Testis (tissue), 3 donors: ENCODE results near the gene RPL12. TPM values are rescaled to one million over a fixed set of nuclear protein-coding genes. Genes with fewer than 3 reads are reported as not detected.

ENCODE experiments used
- DNase-seq: peaks from one replicate; pipeline ENCODE4 v3.0.0-alpha.2; 2019
- H3K27ac ChIP-seq, 2 donors: fragments of 200-600 bp; sonication (generic); one replicate each; pipeline ENCODE4 v1.5.1; 2019
- H3K27me3 ChIP-seq: fragments of 200-600 bp; sonication (generic); one replicate; pipeline ENCODE4 v1.5.1; 2019
- H3K36me3 ChIP-seq: fragments of 200-600 bp; sonication (generic); one replicate; pipeline ENCODE4 v1.5.1; 2017; ENCODE audit warnings: low read depth; ENCODE audit errors: missing control alignments
- H3K4me1 ChIP-seq: fragments of 200-600 bp; sonication (generic); one replicate; pipeline ENCODE4 v1.5.1; 2019
- H3K4me3 ChIP-seq, 2 donors: fragments of 200-600 bp; sonication (generic); one replicate each; pipeline ENCODE4 v1.5.1; 2017 to 2019
- H3K9me3 ChIP-seq: fragments of 200-600 bp; sonication (generic); one replicate; pipeline ENCODE4 v1.5.1; 2017
- POLR2A ChIP-seq: fragments of 450-650 bp; IDR thresholded peaks from one replicate; pipeline ENCODE4 v1.6.1; 2017; ENCODE audit warnings: antibody characterized with exemption, mild to moderate bottlenecking, moderate library complexity
- whole genome bisulfite sequencing, 2 donors: methylation state at CpG; one replicate each; pipeline ENCODE4 v1.1.5; 2018; 5-methylcytosine and 5-hydroxymethylcytosine counted together
- intact Hi-C: fragments of 100-400 bp; cut with DNase I; formaldehyde crosslinking; loops from one replicate; pipeline ENCODE4 v1.15.1; 2023; ENCODE audit warnings: low total_unique reads
- polyA plus RNA-seq: library from polyadenylated mRNA; stranded (reverse); fragments of 350-450 nt; fragmentation: Illumina TruSeq; extraction: RNeasy Lipid Tissue Mini Kit (QIAGEN cat#74804); gene quantifications from one replicate; pipeline ENCODE4 v1.2.3, GENCODE V29; 2014; ENCODE audit warnings: low read depth, low replicate concordance; ENCODE audit not compliant: insufficient read depth
- total RNA-seq, 2 donors: library from RNA; depleted of rRNA; stranded (reverse); fragments of >200 nt; gene quantifications; one replicate each; pipeline ENCODE4 v1.2.3, GENCODE V29; 2016
- TF ChIP-seq, protein P1 (sequence below), 3 experiments: fragments of 450-650 bp in 2 of 3; fragments of 200-600 bp in 1 of 3; sonication (generic) in 1 of 3; IDR thresholded peaks; one replicate each; pipeline ENCODE4 v1.5.1; 2016 to 2019; ENCODE audit warnings: antibody characterized with exemption in 3 of 3, mild to moderate bottlenecking in 2 of 3, moderate library complexity in 1 of 3

Gene RPL12
- total and polyA plus RNA-seq, 3 donors from 2014 or later, result 499 to 1,237 (median 950) TPM

DNA sequence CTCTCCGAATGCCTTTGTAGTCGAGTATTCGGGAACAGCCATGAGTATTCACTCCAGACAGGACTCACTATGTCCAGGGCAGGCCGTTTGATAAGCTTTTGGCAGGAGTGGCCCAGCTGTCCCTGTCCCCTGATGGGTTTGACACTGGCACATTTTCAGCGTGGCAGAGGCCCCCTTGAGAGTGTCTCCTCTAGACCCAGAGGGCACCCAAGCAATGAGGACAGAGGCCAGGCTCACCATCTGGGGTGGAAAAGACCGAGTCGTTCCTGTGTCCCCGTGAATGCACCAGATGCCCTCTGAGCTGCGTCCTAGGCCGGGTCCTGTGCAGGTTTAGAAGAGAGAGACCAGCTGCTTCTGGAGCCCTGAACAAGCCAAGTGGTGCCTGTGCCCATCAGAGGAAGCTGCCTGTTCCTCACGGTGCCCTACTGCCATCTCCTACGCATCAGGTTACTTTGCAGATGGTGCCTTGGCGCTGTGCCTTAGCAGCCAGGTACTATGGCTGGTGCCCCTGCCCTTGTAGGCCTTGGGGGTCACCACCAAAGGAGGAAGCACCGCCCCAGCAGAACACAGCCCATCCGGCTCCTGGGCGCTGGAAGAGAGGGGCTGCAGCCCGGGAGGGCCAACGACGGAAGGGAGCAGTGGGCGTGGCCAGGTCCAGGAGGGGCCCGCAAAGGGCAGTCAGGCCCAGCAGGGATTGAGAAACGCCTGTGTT, 42.5 kb upstream of the RPL12 start:
- intact Hi-C loops, result no loop called here
- Histone ChIP-seq H3K27me3 (no peaks in the 10 kb centered on the region), H3K36me3 (no peaks in the 10 kb centered on the region), H3K4me3 (no peak overlapping the region), H3K27ac (no peak overlapping the region), H3K9me3 (no peaks in the 10 kb centered on the region), H3K4me1 (peaks cover 17% of the 10 kb centered on the region)
- 82 to 85% methylated on average over 8 to 22 of the region's 22 CpGs for WGBS, 2 donors
- no peak for DNase-seq
- TF ChIP-seq, protein P1, sequence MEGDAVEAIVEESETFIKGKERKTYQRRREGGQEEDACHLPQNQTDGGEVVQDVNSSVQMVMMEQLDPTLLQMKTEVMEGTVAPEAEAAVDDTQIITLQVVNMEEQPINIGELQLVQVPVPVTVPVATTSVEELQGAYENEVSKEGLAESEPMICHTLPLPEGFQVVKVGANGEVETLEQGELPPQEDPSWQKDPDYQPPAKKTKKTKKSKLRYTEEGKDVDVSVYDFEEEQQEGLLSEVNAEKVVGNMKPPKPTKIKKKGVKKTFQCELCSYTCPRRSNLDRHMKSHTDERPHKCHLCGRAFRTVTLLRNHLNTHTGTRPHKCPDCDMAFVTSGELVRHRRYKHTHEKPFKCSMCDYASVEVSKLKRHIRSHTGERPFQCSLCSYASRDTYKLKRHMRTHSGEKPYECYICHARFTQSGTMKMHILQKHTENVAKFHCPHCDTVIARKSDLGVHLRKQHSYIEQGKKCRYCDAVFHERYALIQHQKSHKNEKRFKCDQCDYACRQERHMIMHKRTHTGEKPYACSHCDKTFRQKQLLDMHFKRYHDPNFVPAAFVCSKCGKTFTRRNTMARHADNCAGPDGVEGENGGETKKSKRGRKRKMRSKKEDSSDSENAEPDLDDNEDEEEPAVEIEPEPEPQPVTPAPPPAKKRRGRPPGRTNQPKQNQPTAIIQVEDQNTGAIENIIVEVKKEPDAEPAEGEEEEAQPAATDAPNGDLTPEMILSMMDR (IDR thresholded peaks at IDR 0.05), result no peak
- no peak for TF ChIP-seq POLR2A

DNA sequence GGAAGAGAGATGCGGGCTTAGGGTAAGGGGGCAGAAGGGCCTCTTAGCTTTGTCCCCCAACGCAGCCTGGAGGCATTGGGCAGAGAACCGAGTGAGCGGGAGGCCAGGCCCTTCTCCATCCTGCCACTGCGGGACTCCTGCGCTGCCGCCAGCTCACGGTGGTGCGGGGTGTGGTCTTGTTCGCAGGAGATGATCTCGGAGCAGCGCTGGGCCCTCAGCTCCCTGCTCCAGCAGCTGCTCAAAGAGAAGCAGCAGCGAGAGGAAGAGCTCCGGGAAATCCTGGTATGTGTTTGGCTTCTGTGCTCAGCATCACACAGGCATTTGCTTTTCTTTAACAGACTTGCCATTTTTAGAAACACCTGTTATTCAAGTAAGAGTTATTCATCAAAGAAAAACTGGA, 41.4 kb upstream of the RPL12 start:
- Histone ChIP-seq H3K9me3 (no peaks in the 10 kb centered on the region), H3K27me3 (no peaks in the 10 kb centered on the region), H3K4me3 (no peak overlapping the region), H3K36me3 (no peaks in the 10 kb centered on the region), H3K4me1 (peaks cover 17% of the 10 kb centered on the region), H3K27ac (no peak overlapping the region)
- intact Hi-C loops, result no loop called here
- TF ChIP-seq POLR2A, result no peak
- TF ChIP-seq, protein P1 (IDR thresholded peaks at IDR 0.05), result no peak
- no peak for DNase-seq
- 83 to 94% methylated on average over 13 to 14 of the region's 14 CpGs for WGBS, 2 donors

DNA sequence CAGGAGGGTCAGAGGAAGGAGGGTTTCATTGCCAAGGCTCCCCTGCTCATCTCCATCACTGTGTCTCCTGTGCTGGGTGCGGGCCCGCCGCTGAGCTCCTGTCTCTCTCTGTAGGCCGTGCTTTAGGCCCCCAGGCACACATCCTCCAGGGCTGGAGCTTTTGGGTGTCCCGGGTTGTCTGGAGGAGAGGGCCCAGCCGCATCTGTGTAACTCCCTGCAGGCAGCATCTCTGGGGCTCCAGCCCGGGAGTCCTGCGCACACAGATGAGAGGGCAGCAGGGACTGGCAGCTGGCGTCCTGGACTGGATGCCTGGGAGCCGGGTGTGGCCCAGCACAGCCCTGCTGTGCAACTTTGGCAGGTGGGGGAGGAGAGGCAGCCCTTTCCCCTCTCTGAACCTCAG, 40.3 kb upstream of the RPL12 start:
- Histone ChIP-seq H3K27ac (no peak overlapping the region), H3K36me3 (no peaks in the 10 kb centered on the region)
- 59 to 83% methylated on average over 8 to 10 of the region's 10 CpGs for WGBS, 2 donors

DNA sequence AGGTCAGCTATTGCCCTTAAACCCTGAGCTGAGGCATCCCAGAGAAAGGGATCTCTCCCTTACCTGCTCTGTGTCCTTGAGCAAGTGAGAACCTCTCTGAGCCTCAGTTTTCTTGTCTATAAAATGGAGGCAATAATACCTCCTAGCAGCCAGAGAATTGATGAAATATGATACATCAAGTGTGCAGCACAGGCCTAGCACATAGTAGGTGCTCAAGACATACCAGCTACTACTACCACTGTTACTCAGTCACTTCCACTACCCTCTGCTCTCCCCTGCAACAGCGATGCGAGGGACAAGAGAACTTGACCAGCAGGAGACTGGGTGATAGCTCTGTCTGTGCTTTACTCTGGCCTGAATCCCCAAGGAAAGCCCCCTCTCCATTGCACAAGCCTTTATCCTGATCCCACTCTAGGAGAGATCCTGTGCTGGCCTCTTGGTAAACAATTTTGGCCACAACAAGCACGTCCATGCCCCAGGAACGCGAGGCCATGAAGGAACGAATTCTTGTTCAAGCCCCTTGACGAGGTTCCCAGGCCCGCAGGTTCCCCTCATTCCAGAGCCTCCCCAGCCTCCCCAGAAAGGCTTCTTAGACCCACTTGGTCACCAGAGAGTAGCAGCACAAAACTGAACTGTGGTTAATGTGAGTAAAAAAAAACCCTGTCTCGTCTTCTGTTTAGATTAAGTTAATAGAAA, 39.5 kb upstream of the RPL12 start:
- intact Hi-C loops, result no loop called here
- Histone ChIP-seq H3K9me3 (no peaks in the 10 kb centered on the region), H3K36me3 (no peaks in the 10 kb centered on the region), H3K4me3 (no peak overlapping the region), H3K4me1 (peaks cover 17% of the 10 kb centered on the region), H3K27ac (no peak overlapping the region), H3K27me3 (no peaks in the 10 kb centered on the region)
- no peak for TF ChIP-seq POLR2A
- TF ChIP-seq, protein P1 (IDR thresholded peaks at IDR 0.05), result no peak
- 68 to 75% methylated on average over 9 of the region's 9 CpGs for WGBS, 2 donors
- DNase-seq, result no peak

More for the DNA sequence above, 40.3 kb upstream of the RPL12 start:
- Histone ChIP-seq H3K4me3 (no peak overlapping the region), H3K4me1 (peaks cover 17% of the 10 kb centered on the region), H3K27me3 (no peaks in the 10 kb centered on the region), H3K9me3 (no peaks in the 10 kb centered on the region)
- intact Hi-C loops, result no loop called here
- TF ChIP-seq POLR2A, result no peak
- TF ChIP-seq, protein P1 (IDR thresholded peaks at IDR 0.05), result no peak
- no peak for DNase-seq
